CD4-positive, alpha-beta T cell treated with Interleukin-10 for 1 hour (primary cell): ENCODE measurements around the gene RIMBP2.

ENCODE experiments used
- DNase-seq: peaks from one replicate; pipeline ENCODE4 v3.0.0-alpha.2; 2020

RIMBP2 gene

DNA sequence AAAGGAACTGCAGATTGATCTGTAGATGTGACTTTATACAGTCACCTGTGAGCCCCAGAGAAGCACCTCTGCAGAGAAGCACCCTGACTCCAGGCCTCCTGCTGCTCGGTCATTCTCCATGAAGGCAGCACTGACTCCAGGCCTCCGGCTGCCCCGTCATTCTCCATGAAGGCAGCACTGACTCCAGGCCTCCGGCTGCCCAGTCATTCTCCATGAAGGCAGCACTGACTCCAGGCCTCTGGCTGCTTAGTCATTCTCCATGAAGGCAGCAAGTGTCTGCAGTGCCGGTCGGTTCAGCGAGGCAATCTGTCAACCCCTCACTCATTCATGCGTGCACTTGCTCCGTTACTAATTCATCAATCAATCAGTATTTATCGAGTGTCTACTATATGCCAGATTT, 218.1 kb downstream of the RIMBP2 start:
- no peak for DNase-seq

DNA sequence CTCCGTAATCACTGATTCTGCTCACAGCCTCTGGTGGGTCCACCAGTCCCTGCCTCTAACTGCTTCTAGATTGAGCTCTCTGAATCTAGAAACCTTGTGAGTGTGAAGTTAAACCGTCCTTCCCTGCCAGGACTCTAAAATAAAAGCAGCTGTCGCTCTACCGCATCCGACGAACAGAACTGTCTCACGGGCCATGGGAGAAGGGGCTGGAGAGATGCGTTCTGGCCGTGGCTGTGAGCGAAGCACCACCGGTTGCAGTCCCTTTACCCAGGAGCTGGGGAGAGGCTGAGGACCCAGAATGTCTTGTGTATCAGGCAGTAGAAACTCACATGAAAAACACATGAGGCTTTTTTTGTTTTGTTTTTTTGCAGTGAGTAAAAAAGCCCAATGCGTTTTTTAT, 218.8 kb downstream of the RIMBP2 start:
- no peak for DNase-seq

DNA sequence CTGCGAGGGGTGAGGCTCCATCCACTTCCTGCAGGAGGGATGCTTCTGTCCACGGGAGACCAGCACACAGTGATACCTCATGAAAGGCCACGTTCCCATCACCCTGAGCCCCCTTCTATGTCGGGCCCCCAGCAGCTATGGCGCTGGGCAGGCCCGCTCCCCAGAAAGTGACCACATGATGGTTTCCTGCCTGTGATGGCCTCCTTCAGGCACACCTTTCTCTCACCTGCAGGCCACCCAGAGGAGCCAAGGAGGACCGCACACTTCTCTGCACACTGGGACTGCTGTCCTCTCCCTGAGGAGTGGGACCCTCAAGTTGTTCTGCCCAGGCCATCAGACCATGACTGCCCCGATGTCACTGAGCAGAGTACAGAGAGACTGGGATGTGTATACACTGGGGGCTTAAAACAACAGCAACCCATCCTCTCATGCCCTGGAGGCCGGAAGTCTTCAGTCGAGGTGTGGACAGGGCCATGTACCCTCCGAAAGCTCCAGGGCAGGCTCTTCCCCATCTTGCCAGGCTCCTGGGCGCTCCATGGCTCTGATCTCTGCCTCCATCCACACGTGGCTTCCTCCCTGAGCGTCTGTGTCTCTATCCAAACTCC, 219.5 kb downstream of the RIMBP2 start:
- no peak for DNase-seq

DNA sequence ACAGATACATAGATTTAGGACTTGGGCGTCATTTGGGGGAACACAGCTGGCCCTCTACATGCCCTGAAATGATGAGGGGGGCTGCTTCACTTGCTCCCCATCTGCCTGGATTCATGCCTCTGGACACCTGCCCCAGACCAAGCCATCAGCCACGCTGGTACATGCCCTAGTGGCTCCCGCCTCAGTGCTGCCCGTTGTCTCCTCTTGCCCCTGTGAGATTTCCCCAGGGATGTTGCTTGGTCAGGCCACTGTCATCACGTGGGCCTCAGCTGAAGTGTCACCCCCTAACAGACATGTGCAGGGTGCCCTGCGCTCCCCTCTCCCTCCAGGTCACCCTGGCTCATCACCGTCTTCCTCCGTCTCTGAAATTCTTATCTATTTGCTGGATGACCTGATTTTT, 220.9 kb downstream of the RIMBP2 start:
- DNase-seq, result no peak

DNA sequence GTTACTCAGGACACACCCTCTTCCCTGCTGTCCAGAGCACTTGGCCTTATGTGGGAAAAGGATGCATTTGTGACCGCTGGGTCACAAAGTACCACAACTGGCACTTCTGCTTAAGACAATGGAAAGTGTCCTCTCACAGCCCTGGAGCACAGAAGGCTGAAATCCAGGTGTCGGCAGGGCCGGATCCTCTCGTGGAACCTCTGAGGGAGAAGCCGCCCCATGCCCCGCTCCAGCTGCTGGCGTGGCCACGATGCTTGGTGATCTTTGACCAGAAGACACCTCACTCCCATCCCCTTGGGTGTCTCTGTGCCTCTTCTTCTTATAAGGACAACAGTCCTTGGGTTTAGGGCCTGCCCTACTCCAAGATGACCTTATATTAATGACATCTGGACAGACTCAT, 221.4 kb downstream of the RIMBP2 start:
- no peak for DNase-seq

DNA sequence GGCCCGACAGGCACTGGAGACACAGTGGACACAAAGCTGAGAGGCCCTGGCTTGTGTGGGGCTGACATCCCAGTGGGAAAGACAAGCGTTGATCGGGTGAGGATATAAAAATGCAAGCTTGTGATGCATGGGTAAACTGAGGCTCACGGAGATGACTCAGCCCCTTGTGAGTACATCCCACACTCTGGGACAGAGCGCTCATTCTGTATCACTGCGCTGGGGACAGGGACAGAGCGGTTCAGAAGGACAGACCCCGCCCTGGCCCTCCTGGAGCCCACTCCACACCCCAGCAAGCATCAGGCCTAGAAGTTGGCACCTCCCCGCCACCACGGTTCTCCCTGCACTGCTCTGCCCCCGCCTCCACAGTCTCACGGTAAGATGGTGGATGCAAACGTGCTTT, 222.1 kb downstream of the RIMBP2 start:
- no peak for DNase-seq

DNA sequence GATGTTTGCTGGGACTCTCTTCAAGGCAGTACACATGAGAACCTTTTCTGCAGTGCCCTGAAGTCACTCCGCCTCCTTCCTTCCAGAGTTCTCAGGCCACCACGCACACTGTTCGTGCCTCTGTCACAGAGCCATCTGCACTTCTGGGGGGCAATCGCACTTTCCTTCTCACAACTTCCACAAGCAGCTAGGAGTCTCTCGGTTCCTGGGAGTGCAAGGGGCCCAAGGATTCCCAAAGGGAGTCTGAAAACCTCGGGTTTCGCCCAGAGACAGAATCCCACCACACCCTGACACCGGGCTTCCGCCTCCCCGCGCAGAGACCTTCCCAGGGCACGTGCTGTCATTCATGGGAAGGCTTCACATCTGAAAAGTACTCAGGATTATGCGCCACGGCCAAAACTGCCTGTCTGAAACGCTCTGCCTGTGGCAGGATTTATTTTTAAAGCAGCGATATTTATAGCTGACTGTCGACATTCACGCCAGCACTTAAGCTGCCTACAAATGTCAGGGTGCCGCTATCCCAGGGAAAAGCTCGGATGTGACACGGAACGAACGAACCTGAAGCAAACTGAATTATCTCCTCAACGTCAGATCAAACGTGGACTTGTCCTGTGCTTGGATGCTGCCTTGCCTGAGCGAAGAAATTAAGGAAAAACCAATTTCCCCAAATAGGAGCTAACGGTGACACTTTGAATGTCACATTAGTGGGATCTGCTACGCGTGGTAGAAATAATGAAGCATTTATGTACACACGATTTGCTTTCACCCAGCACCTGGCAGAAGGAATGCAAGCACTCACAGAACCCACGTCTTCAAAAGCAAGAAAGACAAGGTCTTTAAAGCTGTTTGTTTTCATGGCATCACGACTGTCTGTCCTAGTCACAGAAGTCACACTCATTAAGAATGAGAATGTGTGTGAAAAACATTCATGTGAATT, 224.4 kb downstream of the RIMBP2 start:
- DNase-seq, result no peak

DNA sequence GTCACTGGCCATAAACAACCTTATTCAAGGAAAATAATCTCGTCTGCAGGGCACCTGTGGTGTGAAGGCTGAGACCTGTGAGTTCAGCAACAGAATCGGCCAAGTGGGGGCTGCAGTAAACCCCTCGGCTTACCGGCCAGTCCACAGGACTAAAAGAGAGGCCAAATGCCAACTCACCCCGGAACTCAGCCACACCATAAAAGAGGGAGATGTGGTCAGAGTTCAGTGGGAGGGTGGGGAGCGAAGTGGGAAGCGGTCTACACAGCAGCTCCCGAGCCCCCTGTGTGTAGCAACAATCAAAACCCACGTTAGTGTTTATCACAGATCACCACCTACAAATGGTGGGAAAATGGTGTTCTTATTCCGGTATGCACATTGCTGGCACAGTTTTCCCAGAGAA, 225.4 kb downstream of the RIMBP2 start:
- no peak for DNase-seq

DNA sequence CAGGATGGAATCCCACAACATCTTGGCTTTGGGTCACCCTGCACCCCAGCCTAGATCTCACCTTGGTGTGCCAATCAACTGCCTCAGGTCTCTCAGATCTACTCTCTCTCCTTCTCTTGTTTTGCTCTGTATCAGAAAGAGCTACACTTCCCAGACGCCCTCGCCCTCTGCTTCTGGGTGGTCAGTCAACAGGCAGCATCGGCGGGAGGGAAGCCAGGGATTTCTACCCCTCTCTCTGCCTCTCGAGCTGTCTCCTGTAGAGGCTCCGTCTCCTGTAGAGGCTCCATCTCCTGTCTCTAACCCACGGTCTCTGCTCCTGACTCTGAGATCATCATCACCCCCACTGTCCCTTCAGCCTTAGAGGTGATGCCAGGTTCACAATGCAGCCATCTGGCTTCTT, 226.8 kb downstream of the RIMBP2 start:
- no peak for DNase-seq

DNA sequence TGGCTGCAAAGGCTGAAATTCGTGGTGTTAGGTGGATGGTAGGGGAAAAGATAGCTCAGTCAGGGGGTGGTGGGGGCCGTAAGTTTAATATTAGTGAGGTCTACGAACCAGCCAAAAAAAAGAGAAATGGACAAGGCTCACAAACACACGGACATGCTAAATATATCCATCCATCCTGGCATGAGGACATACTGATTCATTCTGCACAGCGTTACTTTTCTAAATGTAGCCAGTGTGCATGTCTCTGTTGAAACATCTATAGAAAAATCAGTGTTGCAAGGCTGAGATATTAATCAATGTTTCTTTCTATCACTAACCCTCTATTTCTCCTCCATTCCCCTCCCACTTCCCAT, 227.8 kb downstream of the RIMBP2 start:
- no peak for DNase-seq

DNA sequence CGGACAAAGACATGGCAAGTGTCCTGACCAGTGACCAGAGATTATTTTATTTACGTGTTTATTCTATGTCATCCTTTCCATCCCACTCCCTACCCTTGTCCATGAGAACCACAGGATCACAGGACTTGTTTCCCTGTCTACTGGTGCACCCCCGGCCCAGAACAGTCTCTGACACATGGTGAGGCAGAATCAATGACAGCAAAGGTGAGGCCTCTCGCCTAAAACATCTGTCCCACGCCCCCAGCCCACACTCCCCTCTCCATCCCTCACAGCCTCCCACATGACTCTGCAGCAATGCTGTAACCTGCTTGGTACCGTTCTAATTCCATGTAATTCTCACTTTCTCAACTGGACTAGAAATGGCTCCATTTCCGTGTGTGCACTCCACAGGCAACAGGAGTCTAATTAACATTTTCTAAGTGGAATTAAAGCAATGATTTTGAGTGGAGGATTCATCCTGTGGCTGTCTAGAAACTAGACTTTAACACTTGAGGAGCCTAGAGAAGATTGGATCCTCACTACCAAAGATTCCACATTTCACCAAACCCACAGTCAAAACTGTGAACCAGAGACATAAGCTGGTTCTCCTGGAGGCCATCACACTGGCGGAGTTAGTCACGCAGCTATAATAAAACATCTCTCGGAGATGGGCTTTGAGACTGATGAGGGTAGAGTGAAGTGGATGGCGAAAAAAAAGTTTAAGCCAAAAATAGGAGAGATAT, 228.3 kb downstream of the RIMBP2 start:
- DNase-seq, result no peak

DNA sequence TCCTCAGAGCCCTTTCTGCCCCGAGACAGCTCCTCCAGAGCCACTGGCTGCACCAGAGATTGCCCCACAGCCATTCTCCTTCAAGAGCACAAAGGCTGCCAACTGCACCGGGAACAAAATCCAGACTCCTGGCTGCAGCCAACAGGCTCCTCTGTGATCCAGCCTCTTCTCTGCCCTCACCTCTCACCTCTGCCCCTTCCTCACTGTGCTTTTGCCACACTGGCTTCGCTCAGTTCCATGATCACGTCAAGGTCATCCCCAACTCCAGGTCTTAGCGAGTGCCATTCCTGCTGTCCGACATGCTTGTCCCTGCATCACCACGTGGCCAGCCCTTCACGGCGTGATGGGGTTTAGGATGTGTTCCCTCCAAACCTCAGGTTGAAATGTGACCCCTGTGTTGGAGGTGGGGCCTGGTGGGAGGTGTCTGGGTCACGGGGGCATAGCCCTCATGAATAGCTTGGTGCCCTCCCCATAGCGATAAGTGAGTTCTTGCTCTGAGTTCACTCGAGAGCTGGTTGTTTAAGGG, 229.1 kb downstream of the RIMBP2 start:
- no peak for DNase-seq

DNA sequence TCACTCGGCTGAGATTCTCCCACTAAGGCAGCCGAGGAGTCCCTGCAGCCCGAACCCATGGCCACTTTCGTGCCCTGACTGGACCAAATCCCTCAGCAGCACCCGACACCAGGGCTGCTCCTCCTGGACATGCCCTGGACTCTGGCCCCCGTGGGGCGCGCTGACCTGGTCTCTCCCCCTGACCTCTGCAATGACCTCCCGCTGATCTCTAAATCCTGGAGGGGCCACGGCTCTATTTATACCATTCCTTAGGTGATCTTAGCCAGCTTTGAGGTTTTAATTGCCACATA, 230.0 kb downstream of the RIMBP2 start:
- DNase-seq, result no peak

DNA sequence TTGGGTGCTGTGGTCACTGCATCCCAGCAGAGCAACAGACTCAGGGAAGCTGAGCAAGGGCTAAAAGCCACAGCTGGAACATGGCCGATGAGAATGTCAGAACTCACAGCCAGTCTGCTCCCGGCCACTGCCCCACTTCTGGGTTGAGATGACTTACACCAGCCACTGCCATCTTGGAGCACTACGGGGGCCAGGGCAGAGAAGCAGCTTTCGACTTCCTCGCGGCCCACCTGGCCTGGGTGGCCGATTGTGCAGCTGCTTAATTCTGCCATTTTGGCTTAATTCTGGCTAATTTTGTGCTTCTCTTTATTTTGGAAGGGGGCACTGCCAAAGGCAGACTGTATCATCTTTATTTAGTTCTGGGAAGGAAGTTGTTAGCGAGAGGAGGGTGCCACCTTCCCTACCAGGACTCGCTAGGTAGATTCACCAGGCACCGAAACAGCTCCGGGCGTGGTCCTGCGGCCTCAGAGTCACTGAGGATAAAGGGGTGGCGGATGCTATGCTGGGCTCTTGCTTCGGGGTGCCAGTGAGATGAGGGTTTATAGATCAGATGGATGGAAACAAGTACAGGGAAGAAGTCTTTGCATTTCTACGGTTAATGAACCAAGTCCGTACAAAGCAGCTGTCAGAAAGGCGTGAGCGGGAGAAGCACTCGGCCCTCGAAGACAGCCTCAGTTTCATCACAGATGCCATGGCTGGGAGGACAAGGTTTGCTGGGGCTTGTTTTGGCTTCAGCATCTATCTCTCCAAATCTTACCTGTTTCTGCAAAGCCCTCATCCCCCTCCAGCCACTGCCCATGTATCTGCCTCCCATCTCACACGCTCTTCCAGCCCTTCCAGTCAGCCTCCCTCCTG, 230.6 kb downstream of the RIMBP2 start:
- no peak for DNase-seq

DNA sequence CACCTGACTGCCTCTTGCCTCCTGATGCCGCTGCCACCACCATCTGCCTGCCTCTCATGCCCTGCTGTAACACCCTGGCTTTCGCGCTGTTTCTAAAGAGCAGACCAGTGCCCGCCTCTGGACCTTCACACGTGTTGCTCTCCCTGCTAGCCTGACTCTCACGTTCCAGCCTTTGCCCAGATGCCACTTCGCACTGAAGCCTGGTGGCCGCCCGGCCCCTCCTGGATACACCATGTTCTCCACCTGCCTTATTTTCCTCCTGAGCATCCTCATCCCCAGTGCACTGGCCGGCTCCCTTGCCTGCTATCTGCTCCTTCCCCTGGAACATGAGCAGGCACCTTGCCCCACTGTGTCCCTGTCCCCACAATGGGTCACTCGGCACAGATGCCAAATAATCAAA, 231.9 kb downstream of the RIMBP2 start:
- DNase-seq, result no peak

DNA sequence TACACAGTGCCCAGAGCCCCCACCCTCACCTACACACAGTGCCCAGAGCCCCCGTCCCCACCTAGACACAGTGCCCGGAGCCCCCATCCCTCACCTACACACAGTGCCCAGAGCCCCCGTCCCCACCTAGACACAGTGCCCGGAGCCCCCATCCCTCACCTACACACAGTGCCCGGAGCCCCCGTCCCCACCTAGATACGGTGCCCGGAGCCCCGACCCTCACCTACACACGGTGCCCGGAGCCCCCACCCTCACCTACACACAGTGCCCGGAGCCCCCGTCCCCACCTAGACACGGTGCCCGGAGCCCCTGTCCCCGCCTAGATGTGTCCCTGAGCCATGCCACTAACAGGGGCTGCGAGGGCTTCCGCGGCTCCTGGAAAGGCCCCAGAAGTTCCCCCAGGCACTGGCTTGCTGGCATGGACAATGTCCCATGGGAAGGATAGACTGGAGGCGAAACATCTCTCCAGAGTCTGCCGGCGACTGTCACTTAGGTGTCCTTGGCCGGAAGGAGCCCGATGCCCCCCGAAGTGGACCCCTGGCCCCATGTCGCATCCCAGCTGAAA, 232.4 kb downstream of the RIMBP2 start:
- DNase-seq, result no peak

DNA sequence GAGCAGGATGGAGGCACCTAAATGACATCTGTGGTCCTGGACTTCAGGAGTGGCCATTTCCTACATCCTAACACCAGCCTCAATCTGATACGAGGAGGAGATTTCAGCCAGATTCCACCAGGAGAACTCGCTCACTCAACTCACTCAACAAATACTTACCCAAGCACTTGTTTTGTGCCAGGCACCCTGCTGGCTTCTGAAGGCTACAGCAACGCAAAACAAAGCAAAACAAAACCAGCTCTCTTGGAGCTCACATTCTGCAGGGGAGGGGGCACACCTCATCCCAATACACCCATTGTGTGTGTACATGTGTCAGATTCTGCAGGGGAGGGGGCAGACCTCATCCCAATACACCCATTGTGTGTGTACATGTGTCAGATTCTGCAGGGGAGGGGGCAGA, 233.7 kb downstream of the RIMBP2 start:
- no peak for DNase-seq

DNA sequence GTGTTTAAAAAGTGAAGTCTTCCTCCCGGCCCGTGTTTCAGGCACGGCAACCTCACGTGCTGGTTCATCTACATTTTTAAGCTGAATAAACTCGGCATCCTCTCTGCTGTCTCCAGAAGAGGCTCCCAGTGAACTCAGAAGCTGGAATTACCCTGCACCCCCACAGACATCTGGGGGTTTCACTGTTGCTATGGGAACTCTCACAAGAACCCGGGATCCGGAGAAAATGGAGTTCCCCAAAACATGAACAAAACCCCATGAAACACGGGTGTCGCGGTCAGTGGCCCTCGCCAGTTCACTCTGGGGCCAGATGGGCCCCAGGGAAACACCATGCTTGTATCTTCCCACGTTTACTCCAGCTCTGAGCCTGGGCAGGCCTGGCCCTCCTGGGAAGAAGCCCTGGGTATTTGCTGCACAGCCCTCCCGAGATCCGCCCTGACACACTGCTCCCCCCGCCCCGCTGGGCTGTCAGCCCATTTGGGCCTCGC, 234.7 kb downstream of the RIMBP2 start:
- DNase-seq, result no peak

DNA sequence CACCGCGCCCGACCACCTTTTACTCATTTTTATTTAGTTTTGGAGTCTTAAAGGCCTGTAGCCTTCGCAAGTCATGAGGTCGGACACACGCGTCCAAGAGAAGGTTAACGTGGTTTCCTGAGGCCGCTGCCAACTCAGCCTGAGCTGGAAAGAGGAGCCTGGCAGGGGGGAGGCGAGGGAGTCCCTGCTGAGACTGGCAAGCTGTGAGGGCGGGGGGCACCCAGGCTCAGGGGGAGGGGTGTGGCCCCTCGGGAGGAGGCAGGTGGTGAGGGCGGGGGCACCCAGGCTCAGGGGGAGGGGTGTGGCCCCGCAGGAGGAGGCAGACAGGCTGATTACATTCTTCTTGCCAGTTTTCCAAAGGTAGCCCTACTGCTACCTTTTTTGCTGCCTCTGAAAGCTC, 235.2 kb downstream of the RIMBP2 start:
- DNase-seq, result no peak

DNA sequence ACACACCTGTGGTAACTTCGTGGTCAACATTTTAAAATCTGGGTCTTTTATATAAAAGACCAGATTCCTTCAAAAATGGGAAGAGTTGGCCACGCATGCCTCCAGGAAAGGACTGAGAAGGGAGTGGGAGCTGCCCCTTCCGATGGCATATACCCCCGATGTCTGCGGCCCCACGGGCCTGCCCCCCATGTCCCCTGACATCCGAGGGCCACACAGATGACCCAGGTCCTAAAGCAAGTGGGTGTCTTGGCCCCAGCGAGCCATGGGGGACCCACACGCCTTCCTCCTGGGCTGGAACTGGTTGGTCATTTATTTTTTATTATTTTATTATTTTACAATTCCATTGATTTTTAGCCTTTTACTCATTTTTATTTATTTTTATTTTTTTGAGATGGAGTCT, 235.9 kb downstream of the RIMBP2 start:
- DNase-seq, result no peak

DNA sequence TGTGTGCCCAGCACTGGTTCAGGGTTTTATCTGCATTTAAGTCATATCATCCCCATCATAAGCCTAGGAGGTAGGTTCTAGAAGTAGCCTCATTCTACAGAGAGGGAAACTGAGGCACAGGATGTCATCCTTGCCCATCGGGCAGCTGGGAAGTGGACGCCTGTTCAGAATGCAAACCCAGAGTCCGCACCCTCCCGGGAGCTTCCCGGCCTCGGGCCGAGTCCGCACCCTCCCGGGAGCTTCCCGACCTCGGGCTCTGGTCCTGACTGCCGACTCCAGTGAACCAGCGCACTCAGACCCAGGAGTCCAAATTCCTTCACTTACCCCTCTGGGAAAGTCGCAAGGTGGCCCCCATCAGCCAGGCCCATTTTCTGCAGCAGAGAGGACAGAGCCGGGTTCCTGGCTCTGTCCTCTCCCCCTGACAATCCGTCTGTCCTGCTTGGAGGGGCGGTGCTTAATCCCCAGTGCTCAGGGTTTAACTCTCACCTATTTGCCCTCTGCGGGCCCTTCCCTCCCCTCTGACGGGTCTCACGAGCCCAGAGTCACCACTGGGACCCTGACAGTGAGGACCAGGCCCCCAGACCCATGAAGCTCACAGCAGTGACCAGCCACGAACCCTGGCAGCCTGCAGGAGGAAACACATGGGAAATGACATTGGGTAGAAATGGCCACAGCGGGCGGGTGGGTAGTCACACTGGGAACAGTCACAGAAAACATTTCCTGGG, 236.5 kb downstream of the RIMBP2 start:
- DNase-seq, result no peak

DNA sequence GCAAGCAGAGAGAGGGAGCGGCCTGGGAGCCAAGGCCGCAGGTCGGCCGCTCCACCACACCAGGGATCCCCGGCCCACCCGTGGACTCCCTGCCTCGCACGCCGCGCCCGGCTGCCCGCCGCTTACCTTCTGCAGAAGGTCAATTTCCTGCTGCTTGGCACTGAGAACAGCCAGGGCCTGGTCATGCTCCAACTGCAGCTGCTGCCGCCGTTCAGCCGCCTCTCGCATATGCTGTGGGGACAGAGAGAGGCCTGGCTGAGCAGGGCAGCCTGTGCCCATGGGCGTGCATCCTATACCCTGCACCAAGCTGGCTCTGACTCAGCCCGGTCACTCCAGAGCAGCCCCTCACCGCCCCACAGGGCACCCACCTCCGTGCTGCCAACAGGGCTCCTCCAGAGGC, 237.3 kb downstream of the RIMBP2 start:
- DNase-seq, result no peak
